NCI-H2196 (cell line): ENCODE data around the gene CFAP100.

Experiments
- DNase-seq: peaks from one replicate; lab custom pipeline; 2025; ENCODE audit not compliant: unreplicated experiment; lab: John Stamatoyannopoulos, UW

CFAP100 gene

DNA sequence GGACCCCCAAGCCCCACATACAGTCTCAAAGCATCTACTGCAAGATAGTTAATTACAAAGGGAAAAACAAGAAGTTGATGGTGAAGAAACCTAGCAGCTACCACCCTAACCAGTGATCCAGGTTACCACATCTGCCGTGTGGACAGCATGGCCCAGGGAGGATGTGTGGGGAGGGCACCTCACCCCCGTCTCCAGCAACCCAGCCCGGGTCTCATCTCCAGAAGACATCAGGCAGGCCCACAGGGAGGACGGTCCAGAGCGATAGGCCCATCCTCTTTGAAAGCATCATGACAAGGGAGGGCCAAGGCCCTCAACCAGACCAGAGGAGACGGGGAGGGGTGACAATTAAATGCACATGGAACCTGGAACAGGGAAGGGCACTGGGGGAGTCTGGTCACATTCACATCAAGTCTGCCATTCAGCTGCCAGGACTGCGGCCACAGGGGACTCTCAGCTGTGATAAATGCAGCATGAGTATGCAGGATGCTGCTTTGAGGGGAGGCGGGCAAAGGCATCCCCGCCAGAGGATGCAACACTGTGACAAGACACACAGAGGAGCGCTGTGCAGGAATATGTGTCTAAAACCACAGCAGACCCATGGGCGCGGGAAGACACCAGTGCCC, 62.2 kb downstream of the CFAP100 start:
- DNase-seq = no peak

GRCh38 chr3:126459111-126459762, 64.5 kb downstream of the CFAP100 start:
- DNase-seq = no peak

DNA sequence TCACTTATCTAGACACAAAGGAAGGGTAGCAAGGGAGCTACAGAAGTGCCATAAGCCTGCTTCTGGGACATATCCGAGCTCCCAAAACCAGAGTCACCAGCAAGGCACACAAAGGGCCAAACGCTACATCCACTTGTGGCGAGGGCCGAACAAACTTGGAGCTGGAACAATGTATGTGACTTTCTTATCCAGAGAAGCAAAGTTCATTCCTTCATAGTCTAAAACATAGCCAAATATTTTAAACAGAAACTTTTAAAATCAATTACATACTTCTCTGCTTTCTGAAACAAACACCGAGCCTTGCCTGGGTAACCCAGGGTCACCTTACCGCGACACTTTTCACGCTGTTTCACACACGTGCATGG, 65.0 kb downstream of the CFAP100 start:
- DNase-seq = no peak

DNA sequence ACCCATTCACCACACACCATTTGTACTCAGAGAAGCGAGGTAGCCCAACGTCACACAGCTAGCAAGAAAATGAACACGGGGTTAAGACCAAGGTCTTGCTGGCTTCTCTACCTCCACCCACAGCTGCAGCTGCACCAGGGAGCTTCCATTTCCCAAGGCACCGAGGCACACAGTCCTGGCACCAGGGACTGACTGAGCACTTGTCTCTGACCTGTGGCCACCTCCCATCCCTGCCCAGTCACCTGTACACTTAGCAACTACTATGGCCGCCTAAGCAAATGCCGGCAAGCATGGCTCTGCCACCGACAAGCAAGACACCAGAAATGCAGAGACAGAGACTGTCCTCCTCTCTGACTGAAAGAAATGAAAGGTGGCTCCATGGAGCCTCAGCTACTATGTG, 65.7 kb downstream of the CFAP100 start:
- no peak for DNase-seq

- no peak for DNase-seq
Measured at GRCh38 chr3:126461450-126462070, 66.9 kb downstream of the CFAP100 start.

DNA sequence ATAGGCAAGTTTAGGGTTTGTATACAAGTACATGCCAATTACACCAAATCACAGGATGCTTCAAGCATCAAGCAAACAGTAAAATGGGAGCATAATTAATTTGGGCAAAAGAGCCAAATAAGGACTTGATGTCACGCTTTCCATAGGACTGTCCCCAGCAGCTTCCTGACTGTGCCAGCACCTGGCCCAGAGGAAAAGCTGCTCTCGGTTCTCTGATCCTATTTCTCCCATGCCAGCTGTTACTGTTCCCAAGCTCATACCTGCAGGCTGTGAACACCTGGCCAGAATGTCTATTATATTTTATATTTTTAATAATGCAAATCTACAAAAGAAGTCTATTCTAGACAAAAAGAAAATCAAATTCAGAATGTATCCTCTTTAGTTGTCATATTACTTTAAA, 68.8 kb downstream of the CFAP100 start:
- no peak for DNase-seq

DNA sequence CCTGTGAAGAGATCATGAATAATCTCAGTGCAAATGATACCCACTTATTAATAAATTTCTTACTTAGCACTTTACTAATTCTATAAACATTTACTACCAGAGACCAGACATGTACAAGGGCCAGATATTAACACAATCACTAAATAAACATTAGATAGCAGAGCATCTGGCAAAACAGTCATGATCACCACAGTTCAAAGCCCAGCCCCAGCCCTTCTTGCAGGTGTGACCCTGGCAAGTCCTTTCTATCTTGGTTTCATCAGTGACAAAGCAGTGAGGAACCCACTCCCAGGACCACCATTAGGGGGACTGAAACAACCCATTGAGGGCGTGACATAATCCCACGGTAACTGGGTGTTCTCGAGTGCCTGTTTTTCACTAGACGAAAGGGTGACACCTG, 69.4 kb downstream of the CFAP100 start:
- DNase-seq = no peak

DNA sequence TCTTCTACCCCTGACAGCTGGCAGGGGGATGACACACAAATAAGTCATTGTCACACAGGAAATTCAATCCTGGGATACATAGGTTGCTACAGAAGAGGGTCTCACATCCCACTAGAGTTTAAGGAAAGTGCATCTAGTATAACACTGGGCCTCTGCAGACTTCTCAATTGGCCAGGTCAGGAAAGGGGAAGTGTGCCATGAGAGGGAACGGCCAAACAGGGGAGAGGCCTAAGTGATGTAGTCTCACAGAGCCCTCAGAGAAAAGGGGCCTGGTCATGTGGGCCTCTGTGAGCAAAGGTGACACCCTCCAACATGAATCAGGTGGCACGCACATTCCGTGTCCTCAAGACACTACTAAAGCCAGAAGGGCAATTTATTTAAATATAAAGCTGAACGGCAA, 69.8 kb downstream of the CFAP100 start:
- DNase-seq = no peak

GRCh38 chr3:126464997-126465396, 70.3 kb downstream of the CFAP100 start:
- no peak for DNase-seq

- DNase-seq = no peak
Measured at GRCh38 chr3:126465928-126466544, 71.3 kb downstream of the CFAP100 start.

GRCh38 chr3:126466886-126467610, 72.3 kb downstream of the CFAP100 start:
- DNase-seq = peak; percentile 45

DNA sequence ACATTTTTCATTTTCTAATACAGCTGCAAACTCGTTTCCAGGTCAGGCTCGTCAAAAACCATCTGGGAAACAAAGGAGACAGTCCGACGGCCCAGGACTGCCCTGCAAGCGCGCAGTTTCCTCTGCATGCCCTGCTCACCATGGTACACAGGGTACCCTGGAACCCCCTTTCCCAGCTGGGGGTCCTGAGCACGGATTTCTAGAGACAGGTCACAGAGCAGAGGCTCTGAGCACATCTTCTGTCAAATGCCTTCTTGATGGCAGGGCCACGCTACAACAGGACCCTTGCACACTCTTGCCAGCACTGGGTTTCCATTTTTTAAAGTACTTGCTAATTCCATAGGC, 72.9 kb downstream of the CFAP100 start:
- no peak for DNase-seq

DNA sequence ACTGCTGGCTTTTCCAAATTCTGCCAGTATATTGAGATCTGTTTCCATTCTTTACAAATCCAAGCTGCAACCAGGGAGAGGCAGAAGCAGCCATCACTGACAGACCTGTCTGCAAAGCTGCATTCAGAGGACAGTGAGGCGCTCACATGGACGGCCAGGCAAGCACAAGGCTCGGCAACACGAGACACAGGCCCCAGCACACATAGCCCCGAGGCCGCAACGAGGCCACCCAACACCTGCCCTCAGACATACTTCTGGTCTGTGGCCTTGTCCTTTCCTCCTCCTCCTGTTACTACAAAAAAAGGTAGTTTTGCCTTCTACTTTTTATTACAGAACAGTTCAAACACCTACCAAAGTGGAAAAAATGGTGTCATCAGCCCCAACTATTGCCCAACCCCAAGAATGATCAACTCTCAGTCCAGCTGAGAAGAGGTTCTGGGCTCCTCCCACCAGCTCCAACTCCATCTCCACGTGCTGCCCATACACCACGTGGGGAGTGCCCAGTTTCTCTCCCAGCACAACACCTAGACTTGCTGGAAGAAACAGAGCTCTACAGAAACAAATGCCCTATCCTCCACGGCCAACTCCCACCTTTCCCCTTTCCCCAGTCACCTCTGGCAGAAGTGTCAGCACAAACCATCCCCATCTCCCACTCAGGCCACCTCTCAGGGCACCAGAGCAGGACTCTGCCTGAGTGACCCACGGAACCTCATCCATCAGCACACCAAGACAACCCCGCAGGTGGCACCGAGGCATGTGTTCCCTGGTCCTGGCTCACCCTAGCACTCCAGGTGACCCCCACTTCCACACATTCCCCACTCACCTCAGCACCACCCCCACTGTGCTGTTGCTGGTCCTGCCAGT, 73.6 kb downstream of the CFAP100 start:
- DNase-seq = no peak

- DNase-seq = no peak
Measured at GRCh38 chr3:126469479-126469878, 74.8 kb downstream of the CFAP100 start.

DNA sequence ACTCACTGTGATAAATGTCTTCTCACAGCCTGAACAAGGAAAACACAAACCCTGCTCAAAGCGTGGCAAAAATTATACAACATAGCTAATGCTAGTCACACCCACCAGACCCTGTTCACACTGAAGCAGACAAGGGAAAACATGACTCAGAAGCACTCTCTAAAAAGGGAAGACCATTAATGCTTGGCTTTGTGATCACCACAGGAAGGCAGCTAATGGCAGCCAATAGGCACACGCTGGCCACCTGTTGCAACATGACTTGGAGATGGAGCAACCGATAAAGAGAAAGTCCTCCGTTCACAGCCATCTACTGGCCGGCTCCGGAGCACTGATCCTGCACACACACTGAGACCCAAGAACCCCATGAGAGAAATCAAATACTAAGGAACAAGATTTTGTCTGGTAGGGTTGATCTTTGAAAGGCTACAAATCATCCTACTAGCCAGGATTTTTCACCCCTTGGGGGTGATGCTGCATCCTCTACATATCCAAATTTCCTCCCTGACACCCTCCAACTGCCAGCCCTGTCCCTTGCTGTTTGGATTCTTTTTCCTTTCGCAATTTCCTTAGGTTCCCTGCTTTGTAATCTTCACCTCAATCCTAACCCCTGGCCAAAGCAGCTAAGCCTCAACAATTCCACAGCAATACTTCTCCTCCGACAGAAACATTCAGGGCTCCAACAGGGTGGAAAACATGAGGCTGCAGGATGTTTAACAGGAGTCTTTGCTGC, 77.7 kb downstream of the CFAP100 start:
- DNase-seq = peak; percentile 83

DNA sequence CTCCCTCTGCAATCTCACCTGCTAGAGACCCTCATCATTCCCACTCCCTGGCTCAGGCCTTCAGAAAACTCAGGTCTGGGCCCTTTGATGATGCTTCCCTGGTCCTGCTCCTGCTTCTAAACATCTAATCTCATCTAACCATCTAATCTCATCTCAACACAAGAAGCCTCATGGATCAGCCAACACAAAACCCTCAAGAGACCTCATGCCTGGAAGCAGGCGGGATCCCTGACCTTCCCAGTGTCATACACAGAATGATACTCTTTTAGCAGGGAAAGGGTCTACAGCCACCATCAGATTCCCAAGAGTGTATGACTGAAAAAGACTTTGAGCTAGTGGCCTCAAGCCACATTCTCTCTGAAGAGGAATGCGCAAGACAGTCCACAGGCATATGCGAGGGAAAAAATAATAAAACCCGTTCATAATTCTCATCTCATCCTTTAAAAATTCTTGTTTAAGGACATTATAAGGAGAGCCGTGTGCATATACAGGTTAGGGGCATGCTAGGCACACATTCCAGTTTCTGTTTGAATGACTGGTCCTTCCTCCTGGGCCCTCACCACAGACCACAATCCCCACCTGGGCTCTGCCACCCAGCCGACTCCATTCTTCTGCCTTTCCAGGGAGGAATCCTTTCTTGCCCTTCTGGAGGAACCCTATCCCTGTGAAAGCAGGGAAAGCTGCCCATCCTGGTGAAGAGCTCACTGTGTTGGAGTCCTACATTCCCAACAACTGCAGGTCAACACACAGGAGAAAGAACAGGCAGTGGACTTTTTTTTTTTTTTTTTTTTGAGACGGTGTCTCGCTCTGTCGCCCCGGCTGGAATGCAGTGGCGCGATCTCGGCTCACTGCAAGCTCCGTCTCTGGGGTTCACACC, 78.8 kb downstream of the CFAP100 start:
- no peak for DNase-seq

- DNase-seq = no peak
Measured at GRCh38 chr3:126474498-126475412, 80.0 kb downstream of the CFAP100 start.
